H1 (cell line): Measurements from ENCODE around the gene BORCS6. TPM values are rescaled to one million over a fixed set of nuclear protein-coding genes. Genes with fewer than 3 reads are reported as not detected.

Source experiments
- BRCA1 ChIP-seq: IDR thresholded peaks from 2 replicates; pipeline ENCODE4 v1.6.1; 2012; ENCODE audit warnings: low read depth, low read length, improper control_type of control experiment
- EZH2 ChIP-seq: fragments of 200-600 bp; sonication (generic); IDR thresholded peaks from 2 replicates; pipeline ENCODE4 v1.7.1; 2012; ENCODE audit warnings: low read depth, mild to moderate bottlenecking, moderate library complexity, low read length, inconsistent platforms; ENCODE audit not compliant: severe bottlenecking
- FOSL1 ChIP-seq: IDR thresholded peaks from 2 replicates; pipeline ENCODE4 v1.6.1; 2011; ENCODE audit warnings: mild to moderate bottlenecking, low read depth, low read length, moderate library complexity; ENCODE audit not compliant: insufficient read depth
- KDM4A ChIP-seq: IDR thresholded peaks from one replicate; pipeline ENCODE4 v1.7.1; 2012; ENCODE audit warnings: low read depth, mild to moderate bottlenecking, moderate library complexity, low read length, inconsistent platforms; ENCODE audit not compliant: severe bottlenecking
- KDM5A ChIP-seq: fragments of 200-600 bp; IDR thresholded peaks from 2 replicates; pipeline ENCODE4 v1.7.1; 2012; ENCODE audit warnings: mild to moderate bottlenecking, low read length, inconsistent platforms, mixed read lengths
- POLR2A ChIP-seq, 2 experiments: IDR thresholded peaks; 1 replicate in 1 of 2; 2 replicates in 1 of 2; pipeline ENCODE4 v1.6.1; 2011; ENCODE audit warnings: low read depth in 2 of 2, low read length in 2 of 2, mild to moderate bottlenecking in 2 of 2; ENCODE audit errors: control extremely low read depth in 1 of 2
- POLR2AphosphoS5 ChIP-seq: IDR thresholded peaks from 2 replicates; pipeline ENCODE4 v1.6.1; 2011; ENCODE audit warnings: low read depth, low read length
- SIRT6 ChIP-seq: IDR thresholded peaks from one replicate; pipeline ENCODE4 v1.7.1; 2012; ENCODE audit warnings: low read length, inconsistent platforms
- SRF ChIP-seq: IDR thresholded peaks from 2 replicates; pipeline ENCODE4 v1.6.1; 2011; ENCODE audit warnings: mild to moderate bottlenecking, low read depth, low read length, moderate library complexity
- polyA plus RNA-seq, 7 experiments: library from polyadenylated mRNA; depleted of rRNA in 3 of 7; stranded (reverse) in 5 of 7; unstranded in 2 of 7; fragments of >200 nt in 5 of 7; fragments of 200-250 nt in 2 of 7; gene quantifications; 1 replicate in 5 of 7; 2 replicates in 1 of 7; 4 replicates in 1 of 7; pipeline versions ENCODE4 v1.2.1 to v1.2.3, GENCODE V29; 2011 to 2013; ENCODE audit warnings: missing spikeins in 2 of 7, mixed read lengths in 2 of 7
- total RNA-seq: library from RNA; stranded (reverse); fragmentation: NEBNext Ultra II Directional; extraction: Animal tissue kit (Norgen Biotek cat#: 25700); gene quantifications from 2 replicates; pipeline ENCODE4 v1.2.1, GENCODE V29; 2021

Gene BORCS6
- total and polyA plus RNA-seq, 2 of the 8 experiments (the other 6 are each of a cell fraction or from before 2014, with no cell fraction given): 3.3 to 3.6 TPM

DNA sequence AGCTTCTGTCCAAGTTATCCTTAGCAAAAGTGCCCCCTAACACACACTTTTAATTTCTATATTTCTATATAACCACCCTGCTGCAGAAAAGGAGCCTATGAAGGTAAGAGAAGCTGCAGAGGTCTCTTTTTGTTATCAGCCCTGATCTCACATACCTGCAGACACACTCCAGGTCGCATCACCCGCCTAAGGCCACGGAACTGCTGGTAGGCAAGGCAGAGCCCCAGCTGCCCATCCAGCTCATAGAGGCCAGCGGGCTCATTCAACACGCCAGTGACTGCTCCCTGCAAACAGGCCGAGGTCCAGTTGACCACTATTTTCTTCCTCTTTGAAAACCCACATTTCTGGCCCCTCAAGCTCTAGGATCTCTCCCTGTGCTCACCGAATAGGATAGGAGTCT, 45.7 kb upstream of the BORCS6 start (continued):
- TF ChIP-seq EZH2 (no peak), KDM4A (no peak), POLR2A (IDR thresholded peaks at IDR 0.05; ENCODE audit: control extremely low read depth in 1 of 2, low read depth in 2 of 2, low read length in 2 of 2) (no peak), SRF (no peak), BRCA1 (no peak), POLR2AphosphoS5 (no peak), SIRT6 (no peak), FOSL1 (no peak), KDM5A (no peak)
- TF ChIP-seq, all 59 proteins: peak for 0
